NCI-H748 treated with DMSO at 0.1 percent for 48 hours (cell line): Measurements from ENCODE around the gene COG3.

Source experiments
- DNase-seq: peaks from one replicate; lab custom pipeline; 2025; lab: John Stamatoyannopoulos, UW

Gene COG3

GRCh38 chr13:45545686-45546409 lies 81.1 kb downstream of the COG3 start:
- no peak for DNase-seq

DNA sequence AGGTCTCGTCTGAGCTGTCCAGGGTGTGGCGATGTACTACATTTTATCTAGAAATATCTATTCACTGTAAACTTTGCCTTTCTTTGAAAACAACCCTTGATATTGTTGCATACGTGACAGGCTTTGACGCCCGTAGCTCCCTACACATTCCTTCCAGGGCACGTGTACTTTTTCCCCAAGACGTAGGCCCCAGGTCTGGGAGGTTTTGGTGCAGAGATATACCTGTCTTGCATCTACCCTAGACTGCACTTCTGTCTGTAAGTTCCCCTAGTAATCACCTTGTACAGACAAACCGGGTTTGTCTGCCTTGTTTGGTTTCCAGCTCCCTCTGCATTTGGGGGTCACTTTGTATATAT lies 81.6 kb downstream of the COG3 start:
- no peak for DNase-seq

- no peak for DNase-seq
These were observed 83.5 kb downstream of the COG3 start for GRCh38 chr13:45548281-45548680.

DNA sequence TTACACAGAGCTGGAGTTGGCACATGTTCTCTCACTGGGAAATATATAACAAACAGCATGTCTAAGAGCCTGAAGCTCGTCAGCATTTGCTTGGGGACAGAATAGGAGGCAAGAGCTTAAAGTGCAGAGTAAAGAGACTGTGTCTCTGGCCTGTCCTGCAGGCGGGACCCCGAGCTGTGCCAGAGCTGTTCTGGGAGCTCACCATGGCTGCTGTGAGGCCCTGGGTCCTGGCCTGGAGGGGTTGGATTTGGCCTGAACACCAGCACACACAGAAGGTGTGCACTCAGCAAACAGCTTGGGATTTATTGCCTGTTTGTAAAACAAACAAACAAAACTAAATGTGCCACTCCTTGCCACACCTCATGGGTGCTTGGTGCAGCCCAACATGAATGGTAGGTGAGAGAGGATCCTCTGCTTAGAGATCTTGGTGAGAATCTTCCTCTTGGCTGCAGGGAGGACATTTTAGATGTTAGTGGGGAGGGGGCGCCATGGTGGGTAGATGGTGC lies 89.9 kb downstream of the COG3 start:
- no peak for DNase-seq

DNA sequence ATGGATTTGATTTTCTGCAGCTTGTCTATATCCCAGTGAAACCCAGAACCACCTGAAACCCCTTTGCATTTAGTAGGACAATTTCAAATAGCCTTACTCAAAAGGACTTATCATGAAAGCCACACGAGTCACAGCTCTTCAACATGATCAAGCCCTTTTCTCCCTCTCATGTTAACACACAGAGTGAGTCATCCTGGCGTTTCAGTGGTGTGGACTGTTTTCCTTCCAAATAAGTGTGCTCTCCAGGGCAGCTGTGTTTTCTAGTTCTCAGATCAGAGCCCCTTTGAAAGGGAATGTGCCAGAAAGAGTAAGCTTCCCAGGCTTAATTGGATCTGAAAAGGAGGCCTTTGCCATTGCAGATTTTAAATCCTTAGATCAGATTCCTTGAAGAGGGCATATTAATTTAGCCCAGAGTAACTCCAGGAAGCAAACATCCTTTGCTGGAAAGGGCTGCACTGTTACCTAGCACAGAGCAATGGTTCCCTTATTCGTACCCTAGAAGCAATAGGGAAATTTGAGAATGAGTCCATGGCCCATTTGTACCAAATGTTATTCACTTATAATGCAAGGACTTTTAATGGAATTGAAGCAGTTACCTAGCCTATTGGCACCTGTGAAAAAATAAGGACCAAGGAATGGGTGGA lies 99.5 kb downstream of the COG3 start:
- DNase-seq = no peak

DNA sequence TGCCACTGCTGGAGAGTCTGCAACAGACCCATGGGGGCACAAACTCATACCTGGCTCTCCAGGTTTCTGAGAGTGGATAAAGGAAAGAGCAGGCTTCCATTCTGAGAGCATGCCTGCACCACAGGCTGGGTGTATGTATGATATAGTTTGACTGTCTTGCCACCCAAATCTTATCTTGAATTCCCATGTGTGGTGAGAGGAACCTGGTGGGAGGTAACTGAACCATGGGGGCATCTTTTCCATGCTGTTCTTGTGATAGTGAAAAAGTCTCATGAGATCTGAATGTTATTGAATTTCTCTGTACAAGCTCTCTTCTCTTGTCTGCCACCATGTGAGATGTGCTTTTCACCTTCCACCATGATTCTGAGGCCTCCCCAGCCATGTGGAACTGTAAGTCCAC lies 100.6 kb downstream of the COG3 start:
- DNase-seq = no peak

- no peak for DNase-seq
These were observed 110.5 kb downstream of the COG3 start for GRCh38 chr13:45575146-45575829.

GRCh38 chr13:45575830-45576180 lies 111.1 kb downstream of the COG3 start:
- DNase-seq = no peak

GRCh38 chr13:45576466-45576865 lies 111.7 kb downstream of the COG3 start:
- no peak for DNase-seq

DNA sequence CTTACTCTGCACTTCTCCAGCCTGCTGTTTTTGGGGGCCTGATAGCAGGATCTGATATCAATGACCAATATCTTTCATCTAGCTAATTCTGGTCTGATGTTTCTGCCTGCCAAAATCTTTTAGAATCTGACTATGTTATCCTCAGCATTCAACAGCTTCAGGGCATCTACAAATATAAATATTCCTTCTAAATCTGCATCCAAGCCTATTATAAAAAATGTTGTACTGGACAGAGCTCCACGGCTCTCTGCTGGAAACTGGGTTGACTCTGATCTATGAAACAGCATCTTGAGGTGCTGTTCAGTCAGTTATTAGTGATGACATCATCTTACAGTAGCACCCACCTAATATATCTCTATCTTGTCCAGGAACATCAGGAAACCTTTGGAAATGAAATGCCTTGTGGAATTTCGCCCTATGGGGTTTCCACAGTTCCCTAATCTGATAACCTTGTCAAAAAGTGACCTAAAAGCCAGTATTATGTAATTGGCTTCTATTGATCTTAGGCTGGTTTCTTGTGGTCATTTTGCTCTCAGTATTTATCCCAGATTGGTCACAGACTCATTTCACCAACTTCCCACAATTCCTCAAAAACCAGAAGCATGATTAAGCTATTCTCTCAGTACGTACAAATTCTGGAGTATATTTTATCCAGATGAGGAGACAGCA lies 117.8 kb downstream of the COG3 start:
- DNase-seq = no peak

DNA sequence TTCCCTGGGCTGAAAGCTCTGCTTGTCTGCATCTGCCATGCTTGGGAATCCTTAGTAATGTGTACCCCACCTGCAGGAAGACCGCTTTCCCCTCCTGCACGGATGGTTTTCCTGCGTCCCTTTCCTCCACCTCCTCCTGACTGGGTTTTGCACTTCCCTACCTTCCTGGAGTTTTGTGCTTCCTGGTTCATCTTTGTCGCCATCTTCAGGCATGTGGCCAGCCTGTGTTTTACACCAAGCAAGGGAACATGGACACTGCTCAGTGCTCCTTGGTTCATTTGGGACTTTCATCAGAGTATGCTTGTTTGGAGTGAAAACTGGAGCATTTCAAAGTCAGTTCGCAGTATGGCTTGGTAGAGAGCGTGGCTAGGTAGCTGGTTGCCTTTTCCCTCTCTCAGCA lies 120.1 kb downstream of the COG3 start:
- no peak for DNase-seq
